Neural cell (in vitro differentiated cells): ENCODE data around the gene SKIC2.

Experiments used
- EP300 ChIP-seq: fragments of 450-650 bp; conservative IDR thresholded peaks from 2 replicates; pipeline ENCODE4 v1.6.1; 2014; ENCODE audit warnings: antibody characterized with exemption, mild to moderate bottlenecking, moderate library complexity; ENCODE audit not compliant: poor library complexity, severe bottlenecking
- EZH2 ChIP-seq: fragments of 200-600, 300-800 bp; shearing (Covaris generic), sonication (generic); IDR thresholded peaks from 2 replicates; pipeline ENCODE4 v1.6.1; 2014; ENCODE audit warnings: antibody characterized with exemption, low read length, borderline replicate concordance, mild to moderate bottlenecking; ENCODE audit not compliant: insufficient read depth, poor library complexity, severe bottlenecking
- MXI1 ChIP-seq: fragments of 450-650 bp; conservative IDR thresholded peaks from 2 replicates; pipeline ENCODE4 v1.6.1; 2014; ENCODE audit warnings: antibody characterized with exemption, mild to moderate bottlenecking; ENCODE audit not compliant: poor library complexity, severe bottlenecking
- POLR2AphosphoS5 ChIP-seq: IDR thresholded peaks from 2 replicates; pipeline ENCODE4 v1.6.1; 2012
- RAD21 ChIP-seq: fragments of 450-650 bp; conservative IDR thresholded peaks from 2 replicates; pipeline ENCODE4 v1.6.1; 2014; ENCODE audit warnings: antibody characterized with exemption, mild to moderate bottlenecking, moderate library complexity
- SMC3 ChIP-seq: fragments of 450-650 bp; conservative IDR thresholded peaks from 2 replicates; pipeline ENCODE4 v1.6.1; 2014; ENCODE audit warnings: antibody characterized with exemption, mild to moderate bottlenecking, moderate library complexity; ENCODE audit not compliant: poor library complexity
- TAF1 ChIP-seq: IDR thresholded peaks from 2 replicates; pipeline ENCODE4 v1.6.1; 2012; ENCODE audit warnings: low read depth
- TF ChIP-seq, protein P1 (sequence below): fragments of 450-650 bp; IDR thresholded peaks from 2 replicates; pipeline ENCODE4 v1.5.1; 2014; ENCODE audit warnings: antibody characterized with exemption, mild to moderate bottlenecking, moderate library complexity; ENCODE audit not compliant: poor library complexity, severe bottlenecking

DNA sequence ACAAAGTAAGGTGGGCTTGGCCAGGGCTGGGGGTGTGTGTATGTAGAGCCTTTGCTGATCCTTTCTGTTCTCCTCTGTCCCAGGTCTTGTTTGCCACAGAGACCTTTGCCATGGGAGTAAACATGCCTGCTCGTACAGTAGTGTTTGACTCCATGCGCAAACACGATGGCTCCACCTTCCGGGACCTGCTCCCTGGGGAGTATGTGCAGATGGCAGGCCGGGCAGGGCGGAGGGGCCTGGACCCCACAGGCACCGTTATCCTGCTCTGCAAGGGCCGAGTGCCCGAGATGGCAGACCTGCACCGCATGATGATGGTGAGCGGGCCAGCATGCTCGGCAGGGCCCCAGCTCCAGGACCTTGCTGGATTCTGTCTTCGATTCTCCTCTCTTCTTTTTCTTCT is 6.7 kb downstream of the SKIC2 start:
- TF ChIP-seq, protein P1, sequence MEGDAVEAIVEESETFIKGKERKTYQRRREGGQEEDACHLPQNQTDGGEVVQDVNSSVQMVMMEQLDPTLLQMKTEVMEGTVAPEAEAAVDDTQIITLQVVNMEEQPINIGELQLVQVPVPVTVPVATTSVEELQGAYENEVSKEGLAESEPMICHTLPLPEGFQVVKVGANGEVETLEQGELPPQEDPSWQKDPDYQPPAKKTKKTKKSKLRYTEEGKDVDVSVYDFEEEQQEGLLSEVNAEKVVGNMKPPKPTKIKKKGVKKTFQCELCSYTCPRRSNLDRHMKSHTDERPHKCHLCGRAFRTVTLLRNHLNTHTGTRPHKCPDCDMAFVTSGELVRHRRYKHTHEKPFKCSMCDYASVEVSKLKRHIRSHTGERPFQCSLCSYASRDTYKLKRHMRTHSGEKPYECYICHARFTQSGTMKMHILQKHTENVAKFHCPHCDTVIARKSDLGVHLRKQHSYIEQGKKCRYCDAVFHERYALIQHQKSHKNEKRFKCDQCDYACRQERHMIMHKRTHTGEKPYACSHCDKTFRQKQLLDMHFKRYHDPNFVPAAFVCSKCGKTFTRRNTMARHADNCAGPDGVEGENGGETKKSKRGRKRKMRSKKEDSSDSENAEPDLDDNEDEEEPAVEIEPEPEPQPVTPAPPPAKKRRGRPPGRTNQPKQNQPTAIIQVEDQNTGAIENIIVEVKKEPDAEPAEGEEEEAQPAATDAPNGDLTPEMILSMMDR, result no peak
- no peak for TF ChIP-seq RAD21
- no peak for TF ChIP-seq EP300
- TF ChIP-seq MXI1, result no peak
- TF ChIP-seq EZH2, result no peak
- TF ChIP-seq POLR2AphosphoS5, result no peak
- TF ChIP-seq TAF1, result no peak
- TF ChIP-seq SMC3, result no peak
